GM21619 (cell line): ENCODE measurements around the gene ZNF584.

Experiments
- ATAC-seq: cut with Tn5 transposase; IDR thresholded peaks from one replicate; pipeline ENCODE4 v1.9.1; 2021; ENCODE audit not compliant: unreplicated experiment

The ZNF584 gene

DNA sequence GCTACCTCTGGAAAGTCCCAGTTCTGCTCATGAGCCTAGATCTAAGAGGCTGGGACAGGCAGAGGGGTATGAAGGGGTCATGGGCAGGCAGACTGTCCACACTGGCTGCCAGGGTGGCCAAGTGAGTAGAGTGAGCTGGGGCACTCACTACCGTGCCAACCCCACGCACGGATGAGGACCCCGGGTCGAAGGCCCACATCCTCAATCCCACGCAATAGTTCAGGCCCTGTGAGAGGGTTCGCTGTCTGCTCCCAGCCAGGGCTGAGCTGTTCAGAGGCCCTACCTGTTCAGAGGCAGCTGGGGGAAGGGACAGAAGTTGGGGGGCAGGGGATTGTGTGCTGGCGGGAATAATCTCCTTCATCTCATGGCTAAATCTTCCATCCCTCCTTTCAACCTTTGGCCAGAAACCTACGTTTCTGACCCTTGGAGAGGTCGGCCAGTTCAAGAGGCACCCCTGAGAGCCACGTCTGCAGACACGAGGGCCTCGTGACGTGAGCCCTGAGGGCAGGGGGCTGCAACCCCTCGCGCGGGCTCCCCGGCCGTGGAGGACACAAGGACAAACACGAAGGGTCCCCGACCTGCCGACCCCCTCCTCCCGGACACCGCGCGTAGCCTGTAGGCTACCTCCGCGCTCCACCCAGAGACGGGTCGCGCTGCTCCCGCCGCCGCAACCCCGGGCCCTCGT is 22.4 kb upstream of the ZNF584 start:
- ATAC-seq: peak; percentile 3

DNA sequence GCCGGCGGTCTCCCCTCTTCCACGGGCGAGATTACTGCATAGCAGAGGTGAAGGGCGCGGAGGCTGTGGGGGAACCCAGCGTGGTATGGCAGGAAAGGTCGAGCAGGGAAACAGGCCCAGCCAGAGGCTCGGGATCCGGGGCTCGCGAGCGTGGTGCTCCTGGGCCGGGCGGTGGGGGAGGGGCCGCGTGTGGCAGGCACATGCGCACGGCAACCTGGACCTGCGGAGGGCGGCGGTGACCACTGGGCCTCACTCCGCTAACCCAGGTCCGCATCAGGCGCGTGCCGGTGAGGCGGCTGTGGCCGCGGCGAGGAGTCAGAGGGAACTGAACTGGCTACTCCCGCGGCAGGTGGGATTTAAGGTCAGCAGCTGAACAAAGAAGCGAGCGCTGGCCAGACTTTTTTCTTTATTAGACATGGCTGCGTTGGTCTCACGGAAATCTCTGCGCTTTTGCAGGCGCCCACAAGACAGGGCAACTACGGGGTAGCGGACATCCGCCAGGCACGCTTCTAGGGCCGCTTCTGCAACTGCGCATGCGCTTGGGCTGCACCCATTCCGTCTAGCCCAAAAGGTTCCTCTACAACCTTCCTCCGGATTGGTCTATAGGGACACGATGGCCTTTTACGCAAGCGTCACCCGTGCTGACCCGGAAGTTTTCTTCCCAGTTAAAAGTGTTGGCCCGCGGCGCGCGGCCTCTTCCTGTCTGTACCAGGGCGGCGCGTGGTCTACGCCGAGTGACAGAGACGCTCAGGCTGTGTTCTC is 21.7 kb upstream of the ZNF584 start, which contains the start of gene RPS5:
Gene RPS5 (plus strand): TSS at position 694 of the 762 bp plus-strand sequence. CDS start 869 bp downstream, outside the sequence.
- peak; percentile 81 for ATAC-seq

DNA sequence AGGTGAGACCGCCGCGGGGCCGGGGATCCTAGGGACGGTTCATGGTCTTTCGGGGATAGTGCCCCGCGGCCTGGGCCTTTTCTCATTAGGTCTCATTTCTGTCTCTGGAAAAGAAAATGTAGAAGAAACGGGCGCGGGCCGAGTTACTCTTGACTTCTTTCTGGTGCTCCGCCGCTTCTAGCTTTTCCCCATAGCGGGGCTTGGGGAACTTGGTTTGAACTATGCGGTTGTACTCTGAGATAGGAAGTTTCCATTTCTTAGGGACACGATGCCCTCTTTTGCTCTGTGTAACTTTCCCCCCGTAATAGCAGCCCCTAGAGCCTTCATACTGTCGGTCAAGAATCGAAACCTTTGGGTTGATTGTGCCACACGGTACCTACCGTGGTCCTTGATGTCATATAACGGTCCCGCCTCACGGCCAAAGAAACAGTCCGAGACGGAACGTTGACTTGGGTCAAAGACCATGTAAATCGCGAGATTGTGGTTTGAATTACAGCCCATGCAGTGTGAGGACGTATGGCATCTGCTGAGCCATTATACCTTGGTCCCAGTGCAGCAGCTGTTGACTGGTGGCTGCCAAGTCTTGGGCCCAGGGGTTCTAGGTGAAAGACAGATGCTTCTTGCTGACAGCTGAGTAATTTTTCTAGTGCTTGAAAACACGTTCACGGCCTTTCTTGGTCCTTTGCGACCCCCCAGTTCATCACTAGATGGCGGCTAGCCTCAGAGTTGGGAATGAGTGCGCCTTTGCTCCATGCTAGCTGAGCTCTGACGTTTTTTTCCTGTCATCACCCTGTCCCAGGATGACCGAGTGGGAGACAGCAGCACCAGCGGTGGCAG is 20.9 kb upstream of the ZNF584 start:
- ATAC-seq: no peak

DNA sequence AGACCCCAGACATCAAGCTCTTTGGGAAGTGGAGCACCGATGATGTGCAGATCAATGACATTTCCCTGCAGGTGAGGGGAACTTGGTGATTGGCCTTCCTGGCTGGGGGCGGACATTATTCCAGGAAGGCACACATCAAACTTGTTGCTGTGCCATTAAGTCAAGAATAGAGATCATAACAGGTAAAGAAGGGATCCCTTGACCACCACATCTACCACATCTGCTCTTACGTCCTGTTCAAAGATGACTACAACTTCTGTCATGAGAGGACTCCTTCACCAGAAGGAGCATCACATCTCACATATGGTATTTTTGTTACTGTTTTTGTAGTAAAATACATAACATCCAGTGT is 20.3 kb upstream of the ZNF584 start:
- ATAC-seq: no peak

DNA sequence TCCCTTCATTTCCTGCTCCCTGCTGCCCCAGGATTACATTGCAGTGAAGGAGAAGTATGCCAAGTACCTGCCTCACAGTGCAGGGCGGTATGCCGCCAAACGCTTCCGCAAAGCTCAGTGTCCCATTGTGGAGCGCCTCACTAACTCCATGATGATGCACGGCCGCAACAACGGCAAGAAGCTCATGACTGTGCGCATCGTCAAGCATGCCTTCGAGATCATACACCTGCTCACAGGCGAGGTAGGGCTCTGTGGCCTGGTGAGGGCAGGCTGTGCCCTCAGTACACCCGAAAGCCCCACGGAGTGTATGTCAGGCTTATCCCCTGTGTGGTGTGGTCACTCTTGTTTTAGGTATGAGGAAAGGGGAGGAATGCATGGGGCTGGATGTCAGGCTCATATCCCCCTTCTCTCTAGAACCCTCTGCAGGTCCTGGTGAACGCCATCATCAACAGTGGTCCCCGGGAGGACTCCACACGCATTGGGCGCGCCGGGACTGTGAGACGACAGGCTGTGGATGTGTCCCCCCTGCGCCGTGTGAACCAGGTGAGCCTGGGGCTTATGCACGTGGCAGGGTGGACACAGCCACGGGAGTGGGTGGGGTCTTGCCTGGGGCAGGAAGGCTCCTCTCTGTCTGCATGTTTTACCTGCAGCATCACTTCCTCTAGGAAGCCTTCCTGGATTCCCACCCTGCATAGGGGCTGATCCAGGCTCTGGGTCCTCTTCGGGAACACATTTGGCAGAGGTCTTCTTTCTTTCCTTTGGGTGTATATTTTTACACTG is 15.3 kb upstream of the ZNF584 start:
- ATAC-seq: no peak

DNA sequence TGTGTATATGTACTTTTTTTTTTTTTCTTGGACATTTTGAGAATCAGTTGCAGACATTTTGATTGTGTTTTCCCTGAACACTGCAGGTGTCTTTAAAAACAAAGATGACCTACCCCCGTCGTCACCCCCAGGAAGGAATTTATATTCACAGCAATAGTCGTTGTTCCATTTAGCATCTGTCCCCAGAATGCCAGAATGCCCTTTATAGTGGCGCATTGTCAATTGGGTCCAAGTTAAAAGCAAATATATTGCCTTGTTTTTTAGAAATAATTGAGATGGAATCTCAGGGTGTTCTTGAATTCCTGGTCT is 14.8 kb upstream of the ZNF584 start:
- ATAC-seq: no peak

DNA sequence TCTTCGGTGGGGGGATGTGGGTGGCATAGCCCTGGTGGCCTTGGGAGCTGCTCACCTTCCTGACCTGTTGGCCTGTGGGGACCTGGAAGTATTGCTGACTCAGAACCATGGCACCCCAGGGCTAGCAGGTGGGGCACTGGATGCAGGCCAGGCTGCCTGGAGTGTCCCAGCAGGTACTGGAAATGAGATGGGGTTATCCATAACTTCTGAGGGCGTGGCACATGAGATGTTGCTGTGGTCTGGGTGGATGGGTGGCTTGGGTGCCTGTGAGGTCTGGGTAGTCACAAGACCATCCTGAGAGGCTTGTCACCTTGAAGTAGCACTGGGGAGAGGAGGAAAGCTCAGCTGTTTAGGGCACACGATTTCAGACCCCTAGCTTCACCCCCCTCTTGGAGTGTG is 13.6 kb upstream of the ZNF584 start:
- ATAC-seq: no peak

DNA sequence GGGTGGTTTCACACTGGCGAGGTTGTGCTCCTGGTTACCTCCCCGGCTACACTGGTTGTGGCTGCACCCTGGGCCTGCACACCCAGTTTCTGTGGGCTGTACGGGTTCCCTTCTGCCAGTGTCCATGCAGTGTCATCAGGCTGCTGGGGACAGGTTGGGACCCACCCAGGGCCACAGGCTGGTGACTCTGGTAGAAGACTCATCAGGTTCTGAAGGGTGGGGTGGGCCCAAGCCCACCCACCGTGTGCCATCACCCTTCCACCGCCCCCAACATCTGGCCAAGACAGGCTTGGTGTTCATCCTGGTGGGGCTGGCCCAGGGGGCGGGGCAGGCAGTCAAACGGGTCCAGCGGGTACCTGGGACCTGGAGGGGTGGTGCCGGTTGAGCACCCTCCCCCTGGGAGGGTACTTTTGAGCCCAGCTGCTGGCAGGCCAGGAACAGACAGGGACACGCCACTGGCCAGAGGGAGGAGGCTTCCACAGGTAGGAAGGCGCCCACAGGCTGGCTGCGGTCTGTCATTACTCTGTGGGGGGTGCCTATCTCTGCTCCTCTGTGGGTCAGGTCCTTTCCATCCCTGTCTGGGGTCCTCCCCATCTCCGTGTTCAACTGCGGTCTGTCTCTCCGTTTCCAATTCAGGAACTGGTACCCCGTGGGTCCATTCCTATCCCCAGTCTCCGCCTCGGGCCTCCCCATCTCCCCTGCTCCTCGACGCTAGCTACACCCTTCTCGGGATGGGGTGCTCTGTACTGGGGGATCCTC is 13.1 kb upstream of the ZNF584 start, which contains the start of gene RNF225:
Gene RNF225 (plus strand): TSS at position 437 of the 759 bp plus-strand sequence. CDS start 434 bp downstream, outside the sequence.
- no peak for ATAC-seq

DNA sequence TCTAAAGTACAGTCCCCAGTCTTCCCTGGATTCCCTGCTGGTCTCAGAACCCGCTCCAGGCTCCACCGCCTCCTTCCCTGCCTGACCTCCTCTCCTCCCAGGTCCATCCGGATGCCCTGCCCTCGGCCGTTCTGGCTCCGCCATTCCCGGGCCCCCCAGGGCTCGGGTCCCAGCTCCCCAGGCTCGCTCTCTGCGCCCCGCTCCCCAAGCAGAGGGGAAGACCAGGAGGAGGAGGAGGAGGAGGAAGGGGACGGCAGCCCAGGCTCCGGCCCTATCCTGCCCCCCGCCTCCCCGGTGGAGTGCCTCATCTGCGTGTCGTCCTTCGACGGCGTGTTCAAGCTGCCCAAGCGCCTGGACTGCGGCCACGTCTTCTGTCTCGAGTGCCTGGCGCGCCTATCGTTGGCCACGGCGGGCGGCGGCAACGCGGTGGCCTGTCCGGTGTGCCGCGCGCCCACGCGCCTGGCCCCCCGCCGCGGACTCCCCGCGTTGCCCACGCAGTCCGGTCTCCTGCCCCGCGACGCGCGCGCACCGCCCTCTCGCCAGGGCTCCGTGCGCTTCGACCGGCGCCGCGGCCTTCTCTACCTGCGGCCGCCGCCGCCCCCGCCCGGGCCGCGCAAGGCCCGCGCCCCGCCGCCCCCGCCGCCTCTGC is 12.3 kb upstream of the ZNF584 start:
- no peak for ATAC-seq

DNA sequence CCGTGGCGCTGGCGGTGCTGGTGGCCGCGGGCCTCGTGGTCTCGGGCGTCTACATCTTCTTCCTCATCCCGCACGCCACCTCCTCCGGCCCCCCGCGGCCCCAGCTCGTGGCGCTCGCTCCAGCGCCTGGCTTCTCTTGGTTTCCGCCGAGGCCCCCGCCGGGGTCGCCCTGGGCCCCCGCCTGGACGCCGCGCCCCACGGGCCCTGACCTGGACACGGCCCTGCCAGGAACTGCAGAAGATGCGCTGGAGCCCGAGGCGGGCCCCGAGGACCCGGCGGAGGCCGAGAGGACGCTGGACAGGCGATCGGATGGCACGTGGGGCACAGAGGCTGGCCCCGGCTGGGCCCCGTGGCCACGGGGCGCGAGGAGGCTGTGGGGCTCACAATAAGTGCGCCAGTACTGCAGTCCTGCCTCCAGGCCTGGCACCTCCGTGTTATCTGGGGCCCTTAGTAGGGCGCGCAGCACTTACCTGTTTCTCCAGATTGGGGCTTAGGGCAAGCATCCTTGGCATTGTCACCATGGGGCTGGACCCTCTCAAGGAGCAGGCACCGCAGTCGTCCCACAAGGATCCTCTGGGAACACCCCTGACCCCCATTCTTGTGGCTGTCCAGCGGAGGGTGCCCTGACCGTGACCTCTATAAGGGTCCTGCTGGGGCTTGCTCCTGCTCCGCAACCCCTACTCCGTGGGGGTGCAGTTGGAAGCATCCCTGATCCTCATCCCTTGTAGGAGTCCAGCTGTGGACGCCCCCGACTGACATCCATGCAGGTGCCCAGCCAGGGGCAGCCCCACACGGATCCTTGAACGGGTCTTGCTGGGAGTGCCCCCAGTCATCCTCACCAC is 11.5 kb upstream of the ZNF584 start:
- ATAC-seq: no peak

DNA sequence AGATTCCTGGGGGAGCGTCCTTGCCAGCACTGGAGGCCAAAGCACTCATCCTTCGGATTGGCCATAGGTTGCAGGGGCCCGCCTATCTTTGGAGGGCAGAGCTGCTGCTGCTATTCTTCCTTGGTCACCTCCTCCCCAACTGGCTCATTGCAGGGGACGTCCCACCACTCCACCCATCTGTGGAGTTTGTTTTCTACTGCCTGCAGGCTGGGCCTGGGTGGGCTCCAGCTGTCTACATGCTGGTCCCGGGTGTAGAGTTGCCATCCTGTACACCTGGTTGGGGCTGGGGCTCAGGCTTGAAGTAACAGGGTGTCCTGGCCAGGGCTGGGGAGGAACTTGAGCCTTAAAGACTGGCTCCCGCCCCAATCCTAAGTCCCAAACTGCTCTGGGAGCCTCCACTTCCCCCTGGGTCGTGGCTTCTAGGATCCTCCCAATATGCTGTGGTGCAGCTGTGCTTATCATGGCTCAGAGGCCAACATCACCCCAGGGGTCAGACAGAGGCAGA is 10.9 kb upstream of the ZNF584 start:
- ATAC-seq: no peak

DNA sequence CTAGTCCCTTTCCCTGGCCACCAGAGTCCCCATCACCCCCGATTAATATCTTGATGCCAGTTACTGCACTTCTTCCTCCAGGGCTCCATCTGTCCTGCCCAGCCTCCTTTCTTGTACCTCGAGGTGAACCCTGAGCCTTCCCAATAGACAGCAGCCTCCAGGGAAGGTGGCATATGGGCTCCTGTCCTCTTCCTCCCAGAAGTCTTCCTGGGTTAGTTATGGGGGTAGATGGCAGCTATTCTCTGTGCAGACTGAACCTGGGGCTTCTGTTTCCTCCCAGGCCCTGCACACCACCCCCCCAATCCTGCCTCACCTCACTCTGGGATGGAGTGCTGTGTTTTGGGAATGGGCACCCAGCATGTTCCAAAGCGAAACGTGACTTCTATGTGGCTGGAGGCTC is 10.4 kb upstream of the ZNF584 start:
- ATAC-seq: no peak

DNA sequence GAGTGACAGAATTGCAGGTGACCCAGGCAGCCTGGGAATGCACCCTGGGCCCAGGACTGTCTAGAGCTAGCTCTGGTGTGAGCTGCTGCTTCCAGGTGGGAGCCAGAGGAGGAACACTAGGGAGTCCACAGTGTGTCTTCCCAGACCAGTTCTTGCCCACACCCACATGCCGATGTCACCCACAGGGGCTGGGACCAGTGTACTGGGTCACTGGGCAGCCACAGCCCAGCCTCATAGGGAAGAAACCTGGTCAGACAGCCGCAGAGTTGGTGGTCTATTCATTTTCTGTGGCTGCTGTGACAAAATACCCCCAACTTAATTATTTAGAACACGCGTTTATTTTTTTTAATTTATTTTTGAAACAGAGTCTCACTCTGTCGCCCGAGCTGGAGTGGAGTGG is 9.9 kb upstream of the ZNF584 start:
- no peak for ATAC-seq

DNA sequence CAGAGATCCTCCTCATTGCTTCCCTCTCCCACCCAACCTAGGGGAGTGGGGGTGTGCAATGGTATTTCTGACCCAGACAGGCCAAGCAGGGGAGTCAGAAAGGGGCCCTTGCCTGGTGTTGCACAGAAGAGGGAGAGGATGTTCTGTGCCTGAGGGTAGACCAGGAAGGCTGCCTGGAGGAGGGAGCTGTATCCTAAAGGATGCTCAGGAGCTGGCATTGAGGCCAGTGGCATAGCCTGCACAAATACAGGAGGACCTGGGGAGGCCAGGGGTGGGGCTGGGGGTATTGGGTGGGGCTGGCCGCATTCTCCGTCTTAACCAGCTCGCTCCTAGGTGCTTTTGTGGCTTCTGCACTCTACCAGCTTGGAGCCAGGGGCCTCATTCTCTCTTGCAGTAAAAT is 8.5 kb upstream of the ZNF584 start:
- no peak for ATAC-seq

DNA sequence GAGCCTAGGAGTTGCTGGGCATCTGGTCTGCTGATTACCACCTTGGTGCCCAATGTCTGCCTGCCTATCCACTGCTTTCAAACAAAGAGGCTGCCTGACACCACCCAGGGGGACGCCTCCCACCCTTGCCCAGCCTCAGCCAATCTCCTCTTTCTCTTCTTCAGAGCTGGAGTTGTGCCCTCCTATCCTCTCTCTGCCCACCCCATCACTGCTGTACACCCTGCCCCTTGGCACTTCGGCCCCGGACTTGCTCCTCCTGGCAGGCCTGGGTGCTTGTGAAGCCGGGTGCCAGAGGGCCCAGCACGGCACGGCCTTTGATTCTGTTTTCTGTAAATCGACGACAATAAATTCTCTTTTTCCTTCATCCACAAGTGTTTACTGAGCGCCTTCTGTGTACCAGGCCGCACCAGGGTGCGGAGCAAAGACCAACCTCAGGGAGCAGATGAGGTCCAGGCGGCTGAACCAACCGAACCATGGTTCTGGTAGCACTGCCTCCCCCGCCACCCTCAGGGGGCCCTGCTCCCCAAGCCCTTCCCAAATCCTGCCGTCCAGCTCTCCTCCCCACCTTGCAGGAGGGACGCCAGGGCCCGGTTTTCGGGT is 8.0 kb upstream of the ZNF584 start:
- ATAC-seq: no peak

DNA sequence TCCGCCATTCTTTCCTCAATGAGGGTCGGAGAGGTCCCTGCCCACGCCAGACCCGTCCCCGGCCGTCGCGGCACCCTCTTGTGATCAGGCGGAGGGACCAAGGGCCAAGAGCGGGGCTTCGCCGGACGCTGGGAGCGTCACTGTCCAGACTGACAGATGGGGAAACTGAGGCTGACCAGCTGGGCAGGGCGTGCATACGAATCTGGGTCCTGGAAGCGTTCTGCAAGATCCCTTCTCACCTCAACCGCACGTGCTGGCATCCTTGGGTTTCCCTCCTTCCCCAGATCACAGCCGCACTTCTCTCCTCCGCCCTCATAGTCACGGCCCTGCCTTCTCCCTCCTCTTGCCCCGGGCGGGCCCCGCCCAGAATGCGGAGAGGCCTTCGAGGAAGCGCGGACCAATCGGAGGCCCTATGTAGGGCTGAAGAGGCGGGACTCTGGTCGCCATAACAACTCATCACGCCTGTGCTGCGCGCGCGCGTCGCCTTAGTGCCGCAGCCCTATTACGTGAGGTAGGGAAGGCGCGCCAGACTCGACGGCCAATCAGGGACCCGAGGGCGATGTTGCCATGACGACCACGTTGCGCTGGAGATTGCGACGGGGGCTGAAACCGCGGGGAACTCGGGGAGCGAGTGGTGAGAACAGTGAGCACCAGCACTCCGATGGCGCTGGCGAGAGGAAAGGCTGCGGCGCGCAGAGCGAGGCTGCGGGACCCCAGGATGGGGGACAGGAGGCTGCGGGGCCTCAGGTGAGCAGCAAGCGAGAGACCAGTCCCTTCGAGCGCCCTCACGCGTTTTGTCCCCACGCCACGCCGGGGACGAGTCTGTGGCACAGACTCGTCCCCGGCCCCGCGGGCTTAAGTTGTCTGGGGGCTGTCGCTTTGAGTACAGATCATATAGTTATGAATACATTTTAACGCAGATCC is 7.3 kb upstream of the ZNF584 start:
- ATAC-seq: peak; percentile 94

DNA sequence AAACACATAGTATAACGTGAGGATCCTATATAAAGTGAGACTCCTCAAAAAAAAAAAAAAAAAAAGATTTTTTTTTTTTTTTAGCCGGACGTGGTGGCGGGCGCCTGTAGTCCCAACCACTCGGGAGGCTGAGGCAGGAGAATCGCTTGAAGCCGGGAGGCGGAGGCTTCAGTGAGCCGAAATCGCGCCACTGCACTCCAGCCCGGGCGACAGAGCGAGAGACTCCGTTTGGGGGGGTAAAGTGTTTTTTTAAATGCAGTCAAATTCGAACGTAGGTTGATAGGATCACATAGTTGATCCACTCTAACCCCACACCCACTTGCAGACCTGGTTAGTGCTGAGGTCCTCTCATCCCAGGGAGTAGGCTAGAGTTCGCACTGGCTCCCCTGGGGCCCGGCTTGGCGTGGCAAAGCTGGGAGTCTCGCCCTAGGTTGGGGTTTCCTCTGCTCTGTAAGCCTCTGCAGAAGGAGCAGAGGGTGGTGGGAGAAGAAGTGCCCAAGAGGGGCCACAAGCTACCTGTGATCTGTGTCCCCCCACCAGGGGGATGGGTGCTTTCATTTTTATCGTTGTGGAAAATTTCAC is 6.5 kb upstream of the ZNF584 start:
- ATAC-seq: no peak
